Psoas muscle (tissue), 8 donors: ENCODE measurements around the gene SZRD1. TPM values are rescaled to one million over a fixed set of nuclear protein-coding genes. Genes with fewer than 3 reads are reported as not detected.

Experiments
- ATAC-seq, 4 donors: fragments of 200-7000 bp; cut with Tn5 transposase; one replicate each; pipeline ENCODE4 v1.9.1; 2020; ENCODE audit warnings: moderate library complexity in 3 of 4, mild to moderate bottlenecking in 2 of 4
- DNase-seq, 2 donors: peaks; one replicate each; pipeline ENCODE4 v3.0.0-alpha.2; 2020
- H3K27ac ChIP-seq: fragments of 200-600 bp; one replicate; pipeline ENCODE4 v1.8.0; 2022
- H3K27me3 ChIP-seq, 3 donors: fragments of 200-600 bp in 1 of 3; one replicate each; pipeline versions ENCODE4 v1.6.1 to v1.8.0; 2013 to 2022; ENCODE audit warnings: low read length in 2 of 3, mild to moderate bottlenecking in 2 of 3, moderate library complexity in 1 of 3; ENCODE audit not compliant: insufficient read depth in 3 of 3
- H3K36me3 ChIP-seq, 2 donors: fragments of 200-600 bp in 1 of 2; one replicate each; pipeline versions ENCODE4 v1.6.1 to v1.8.0; 2013 to 2022; ENCODE audit warnings: low read depth in 1 of 2, mild to moderate bottlenecking in 1 of 2, moderate library complexity in 1 of 2; ENCODE audit not compliant: insufficient read depth in 1 of 2
- H3K4me1 ChIP-seq: fragments of 200-600 bp; one replicate; pipeline ENCODE4 v1.8.0; 2022
- H3K4me3 ChIP-seq: fragments of 200-600 bp; one replicate; pipeline ENCODE4 v1.8.0; 2022; ENCODE audit warnings: mild to moderate bottlenecking
- H3K9me3 ChIP-seq: fragments of 200-600 bp; one replicate; pipeline ENCODE4 v1.8.0; 2022
- WGBS, 3 donors: extraction: QIAGEN DNeasy Blood & Tissue Kit; methylation state at CpG; one replicate each; pipeline versions ENCODE4 v1.1.6 to v1.1.7; 2013; 5-methylcytosine and 5-hydroxymethylcytosine counted together
- intact Hi-C, 2 donors: fragments of 100-400 bp; cut with DNase I; formaldehyde crosslinking; loops; one replicate each; pipeline versions ENCODE4 v1.11.0 to v1.14.2; 2022
- polyA plus RNA-seq, 3 donors: library from polyadenylated mRNA; stranded (reverse); fragments of 200-250 nt; gene quantifications; one replicate each; pipeline ENCODE4 v1.2.3, GENCODE V29; 2013
- total RNA-seq, 4 donors: library from RNA; stranded (reverse); fragmentation: NEBNext Ultra II Directional in 2 of 4; extraction: Animal tissue kit (Norgen Biotek cat#: 25700) in 2 of 4; gene quantifications; one replicate each; pipeline versions ENCODE4 v1.2.1 to v1.2.4, GENCODE V29; 2021 to 2023
- TF ChIP-seq, protein P1 (sequence below): fragments of 200-600 bp; IDR thresholded peaks from one replicate; pipeline ENCODE4 v1.8.0; 2022; ENCODE audit warnings: antibody characterized with exemption
- donor health status: healthy with polysubstance abuse.
- donor health status: DM: no; HTN: no; CAD: no; lungs with moderate emphysema.
- donor health status: Bipolar disorder and iron deficiency.
- donor health status: healthy.
- donor health status: DM: yes; HTN: yes; CAD: no.
- donor health status: DM: no; HTN: no; CAD: no.
- donor health status: DM: no; HTN: no; CAD: no.
- donor health status: DM: yes; HTN: yes; CAD: no.

The SZRD1 gene
- total and polyA plus RNA-seq, 7 donors = 75.9 to 184 (median 142) TPM

DNA sequence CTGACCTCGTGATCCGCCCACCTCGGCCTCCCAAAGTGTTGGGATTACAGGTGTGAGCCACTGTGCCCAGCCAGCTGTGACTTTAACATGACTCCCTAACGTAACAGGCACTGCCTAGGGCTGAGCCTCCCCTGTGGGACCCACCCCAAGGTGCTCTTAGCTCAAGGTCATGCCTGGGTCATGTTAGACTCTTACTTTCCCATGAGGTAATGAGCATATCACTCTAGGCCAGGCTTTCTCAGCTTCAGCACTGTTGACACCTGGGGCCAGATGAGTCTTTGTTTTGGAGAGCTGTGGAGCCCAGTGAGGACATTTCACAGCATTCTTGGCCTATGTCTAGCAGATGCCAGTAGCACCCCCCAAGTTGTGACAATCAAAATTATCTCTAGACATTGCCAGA is 78.0 kb downstream of the SZRD1 start:
- H3K27me3 ChIP-seq = no peaks in the 10 kb centered on the region
- no peaks in the 10 kb centered on the region for H3K9me3 ChIP-seq
- DNase-seq = no peak
- no peak overlapping the region for H3K4me3 ChIP-seq
- intact Hi-C loops = no loop called here
- ATAC-seq = no peak
- no peak overlapping the region for H3K27ac ChIP-seq
- peaks cover 0 to 74% of the 10 kb centered on the region in 2 donors for H3K36me3 ChIP-seq
- peaks cover 25% of the 10 kb centered on the region for H3K4me1 ChIP-seq
- WGBS, 3 donors = 73 to 95% (median 89%) methylated on average over 4 of the region's 4 CpGs
- TF ChIP-seq, protein P1, sequence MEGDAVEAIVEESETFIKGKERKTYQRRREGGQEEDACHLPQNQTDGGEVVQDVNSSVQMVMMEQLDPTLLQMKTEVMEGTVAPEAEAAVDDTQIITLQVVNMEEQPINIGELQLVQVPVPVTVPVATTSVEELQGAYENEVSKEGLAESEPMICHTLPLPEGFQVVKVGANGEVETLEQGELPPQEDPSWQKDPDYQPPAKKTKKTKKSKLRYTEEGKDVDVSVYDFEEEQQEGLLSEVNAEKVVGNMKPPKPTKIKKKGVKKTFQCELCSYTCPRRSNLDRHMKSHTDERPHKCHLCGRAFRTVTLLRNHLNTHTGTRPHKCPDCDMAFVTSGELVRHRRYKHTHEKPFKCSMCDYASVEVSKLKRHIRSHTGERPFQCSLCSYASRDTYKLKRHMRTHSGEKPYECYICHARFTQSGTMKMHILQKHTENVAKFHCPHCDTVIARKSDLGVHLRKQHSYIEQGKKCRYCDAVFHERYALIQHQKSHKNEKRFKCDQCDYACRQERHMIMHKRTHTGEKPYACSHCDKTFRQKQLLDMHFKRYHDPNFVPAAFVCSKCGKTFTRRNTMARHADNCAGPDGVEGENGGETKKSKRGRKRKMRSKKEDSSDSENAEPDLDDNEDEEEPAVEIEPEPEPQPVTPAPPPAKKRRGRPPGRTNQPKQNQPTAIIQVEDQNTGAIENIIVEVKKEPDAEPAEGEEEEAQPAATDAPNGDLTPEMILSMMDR = no peak

DNA sequence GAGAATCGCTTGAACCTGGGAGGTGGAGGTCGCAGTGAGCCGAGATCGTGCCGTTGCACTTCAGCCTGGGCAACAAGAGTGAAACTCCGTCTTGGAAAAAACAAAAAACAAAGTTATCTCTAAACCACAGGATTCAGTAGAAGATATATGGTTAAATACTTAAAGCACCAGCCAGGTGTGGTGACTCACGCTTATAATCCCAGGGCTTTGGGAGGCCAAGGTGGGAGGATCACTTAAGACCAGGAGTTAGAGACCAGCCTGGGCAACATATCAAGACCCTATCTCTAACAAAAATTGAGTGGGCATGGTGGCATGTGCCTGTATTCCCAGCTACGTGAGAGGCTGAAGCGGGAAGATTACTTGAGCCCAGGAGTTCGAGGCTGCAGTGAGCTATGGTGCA is 79.1 kb downstream of the SZRD1 start:
- ATAC-seq = no peak
- DNase-seq = no peak
- H3K4me1 ChIP-seq = peaks cover 22% of the 10 kb centered on the region
- H3K27me3 ChIP-seq = no peaks in the 10 kb centered on the region
- intact Hi-C loops = no loop called here
- WGBS, 3 donors = 90 to 97% (median 92%) methylated on average over 10 of the region's 10 CpGs
- peaks cover 0 to 84% of the 10 kb centered on the region in 2 donors for H3K36me3 ChIP-seq
- H3K4me3 ChIP-seq = no peak overlapping the region
- no peaks in the 10 kb centered on the region for H3K9me3 ChIP-seq
- no peak overlapping the region for H3K27ac ChIP-seq
- TF ChIP-seq, protein P1 = no peak

DNA sequence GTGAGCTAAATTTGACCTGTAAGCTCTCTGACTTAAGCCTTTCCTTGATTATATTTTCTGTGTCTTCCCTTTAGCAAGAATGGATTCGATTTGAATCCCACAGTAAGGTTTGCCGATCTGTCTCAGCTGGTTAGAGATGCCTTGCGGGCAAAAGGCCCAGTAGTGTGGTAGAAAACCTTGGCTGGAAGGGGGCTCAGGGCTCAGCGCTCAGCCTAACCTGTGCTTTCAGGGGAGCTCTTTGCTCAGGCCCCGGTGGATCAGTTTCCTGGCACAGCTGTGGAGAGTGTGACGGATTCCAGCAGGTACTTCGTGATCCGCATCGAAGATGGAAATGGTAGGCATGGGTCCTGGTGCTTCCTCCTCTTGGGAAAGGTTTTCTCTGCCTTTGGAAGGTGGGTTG is 80.6 kb downstream of the SZRD1 start:
- intact Hi-C loops = no loop called here
- Histone ChIP-seq H3K27ac (no peak overlapping the region), H3K9me3 (no peaks in the 10 kb centered on the region), H3K4me1 (peaks cover 8% of the 10 kb centered on the region), H3K4me3 (no peak overlapping the region), H3K36me3 (peaks cover 0 to 98% of the 10 kb centered on the region in 2 donors), H3K27me3 (no peaks in the 10 kb centered on the region)
- ATAC-seq (no peak), DNase-seq (no peak)
- 92 to 96% (median 95%) methylated on average over 9 of the region's 9 CpGs for WGBS, 3 donors
- TF ChIP-seq, protein P1 = no peak

Other genes with a start within 250 kb of the SZRD1 start
- 1 to 10 TPM; 3.0 to 7.0 (median 3.5) TPM for gene EPHA2, start 211.2 kb upstream of the SZRD1 start, total RNA-seq
- 1 to 10 TPM; 1.3 to 8.0 (median 1.5) TPM for gene EPHA2, start 211.2 kb upstream of the SZRD1 start, polyA plus RNA-seq
- 1 to 10 TPM; 1.1 to 1.8 (median 1.3) TPM for gene ARHGEF19, start 154.6 kb upstream of the SZRD1 start, total RNA-seq
- 1 to 10 TPM in 2 of 3 donors, under 1 TPM in 1; 0.99 to 2.4 (median 1.3) TPM for gene ARHGEF19, start 154.6 kb upstream of the SZRD1 start, polyA plus RNA-seq
- 1 to 10 TPM; 1.0 to 5.1 (median 4.6) TPM for gene CPLANE2, start 130.1 kb upstream of the SZRD1 start, total RNA-seq
- 1 to 10 TPM; 1.4 to 7.4 (median 4.0) TPM for gene CPLANE2, start 130.1 kb upstream of the SZRD1 start, polyA plus RNA-seq
- 10 to 100 TPM; 14.7 to 24.4 (median 19.8) TPM for gene FBXO42, start 14.8 kb upstream of the SZRD1 start, total RNA-seq
- gene FBXO42, start 14.8 kb upstream of the SZRD1 start, polyA plus RNA-seq = 10 to 100 TPM in 2 of 3 donors, 1 to 10 TPM in 1; 7.4 to 26.6 (median 14.8) TPM
- not detected for gene SPATA21, start 70.2 kb downstream of the SZRD1 start, total RNA-seq
- gene SPATA21, start 70.2 kb downstream of the SZRD1 start, polyA plus RNA-seq = under 1 TPM; 0.21 to 0.52 (median 0.44) TPM
- 10 to 100 TPM in 2 of 4 donors, 1 to 10 TPM in 2; 5.7 to 10.6 (median 9.1) TPM for gene NECAP2, start 73.5 kb downstream of the SZRD1 start, total RNA-seq
- 10 to 100 TPM in 2 of 3 donors, 1 to 10 TPM in 1; 7.7 to 10.9 (median 10.8) TPM for gene NECAP2, start 73.5 kb downstream of the SZRD1 start, polyA plus RNA-seq
- gene RNU1-1, start 147.0 kb downstream of the SZRD1 start, total RNA-seq = 1,000 to 10,000 TPM; 1,264 to 5,208 (median 3,151) TPM
- not detected for gene RNU1-1, start 147.0 kb downstream of the SZRD1 start, polyA plus RNA-seq
- 10 to 100 TPM in 1 of 4 donors, 1 to 10 TPM in 3; 5.3 to 20.9 (median 7.3) TPM for gene NBPF1, start 246.3 kb downstream of the SZRD1 start, total RNA-seq
- 10 to 100 TPM in 1 of 3 donors, 1 to 10 TPM in 2; 2.4 to 12.5 (median 6.1) TPM for gene NBPF1, start 246.3 kb downstream of the SZRD1 start, polyA plus RNA-seq